BE2C (cell line): Measurements from ENCODE around the gene IL2RA.

Source experiments
- DNase-seq: peaks from one replicate; pipeline ENCODE4 v3.0.0-alpha.2; 2020
- H3K27me3 ChIP-seq: fragments of 250-450 bp; sonication (Bioruptor Pico); 2 replicates; pipeline ENCODE4 v1.5.1; 2020; ENCODE audit warnings: mild to moderate bottlenecking
- H3K36me3 ChIP-seq: fragments of 250-450 bp; sonication (Bioruptor Pico); 2 replicates; pipeline ENCODE4 v1.5.1; 2020; ENCODE audit warnings: mild to moderate bottlenecking
- H3K4me1 ChIP-seq: fragments of 250-450 bp; sonication (Bioruptor Pico); 2 replicates; pipeline ENCODE4 v1.5.1; 2020
- H3K4me3 ChIP-seq: 2 replicates; pipeline ENCODE4 v1.5.1; 2011; ENCODE audit warnings: low read depth, low read length
- H3K9me3 ChIP-seq: fragments of 250-450 bp; sonication (Bioruptor Pico); 2 replicates; pipeline ENCODE4 v1.5.1; 2020
- CTCF ChIP-seq: IDR thresholded peaks from 2 replicates; pipeline ENCODE4 v1.5.1; 2012; ENCODE audit warnings: mild to moderate bottlenecking, low read depth, low read length

IL2RA gene

GRCh38 chr10:5983774-5984173 lies 78.4 kb downstream of the IL2RA start:
- Histone ChIP-seq H3K27me3 (peaks cover 37% of the 10 kb centered on the region), H3K4me3 (no peak overlapping the region), H3K36me3 (no peaks in the 10 kb centered on the region), H3K9me3 (no peaks in the 10 kb centered on the region), H3K4me1 (no peaks in the 10 kb centered on the region)
- TF ChIP-seq CTCF: no peak
- DNase-seq: no peak

- H3K9me3 ChIP-seq: no peaks in the 10 kb centered on the region
- H3K4me1 ChIP-seq: no peaks in the 10 kb centered on the region
- peaks cover 54% of the 10 kb centered on the region for H3K27me3 ChIP-seq
Observed at GRCh38 chr10:5981529-5981928, 80.6 kb downstream of the IL2RA start.

GRCh38 chr10:5978230-5978489 lies 84.0 kb downstream of the IL2RA start:
- Histone ChIP-seq H3K27me3 (peaks cover 54% of the 10 kb centered on the region), H3K36me3 (no peaks in the 10 kb centered on the region), H3K9me3 (no peaks in the 10 kb centered on the region), H3K4me1 (no peaks in the 10 kb centered on the region), H3K4me3 (no peak overlapping the region)
- no peak for TF ChIP-seq CTCF
- DNase-seq: no peak

More at GRCh38 chr10:5981529-5981928, 80.6 kb downstream of the IL2RA start:
- DNase-seq: no peak
- TF ChIP-seq CTCF: no peak
- no peaks in the 10 kb centered on the region for H3K36me3 ChIP-seq
- no peak overlapping the region for H3K4me3 ChIP-seq

- Histone ChIP-seq H3K36me3 (no peaks in the 10 kb centered on the region), H3K9me3 (no peaks in the 10 kb centered on the region), H3K4me3 (peak within 1 kb of the TSS; percentile 53), H3K27me3 (peaks cover 54% of the 10 kb centered on the region), H3K4me1 (no peaks in the 10 kb centered on the region)
- DNase-seq: peak; percentile 27
- TF ChIP-seq CTCF: no peak
Observed at GRCh38 chr10:5977471-5978229, 84.5 kb downstream of the IL2RA start, which contains the start of gene IL15RA. IL15RA (minus strand) TSS chr10:5977543; CDS start chr10:5977492, 51 bp downstream.

- no peaks in the 10 kb centered on the region for H3K9me3 ChIP-seq
- H3K4me3 ChIP-seq: peak overlapping the region; percentile 53
- TF ChIP-seq CTCF: no peak
- H3K4me1 ChIP-seq: no peaks in the 10 kb centered on the region
- no peak for DNase-seq
- H3K36me3 ChIP-seq: no peaks in the 10 kb centered on the region
- peaks cover 57% of the 10 kb centered on the region for H3K27me3 ChIP-seq
Observed at GRCh38 chr10:5976512-5977470, 85.4 kb downstream of the IL2RA start.
